ENCODE results near the gene SNX18. TPM values are rescaled to one million over a fixed set of nuclear protein-coding genes. Genes with fewer than 3 reads are reported as not detected.

SNX18 gene
- polyA plus RNA-seq, 1 experiment = 47.0 TPM

- H3K36me3 ChIP-seq (ENCODE audit: control insufficient read depth, insufficient read depth, low read length) = no peaks in the 10 kb centered on the region
- TF ChIP-seq, protein P1, sequence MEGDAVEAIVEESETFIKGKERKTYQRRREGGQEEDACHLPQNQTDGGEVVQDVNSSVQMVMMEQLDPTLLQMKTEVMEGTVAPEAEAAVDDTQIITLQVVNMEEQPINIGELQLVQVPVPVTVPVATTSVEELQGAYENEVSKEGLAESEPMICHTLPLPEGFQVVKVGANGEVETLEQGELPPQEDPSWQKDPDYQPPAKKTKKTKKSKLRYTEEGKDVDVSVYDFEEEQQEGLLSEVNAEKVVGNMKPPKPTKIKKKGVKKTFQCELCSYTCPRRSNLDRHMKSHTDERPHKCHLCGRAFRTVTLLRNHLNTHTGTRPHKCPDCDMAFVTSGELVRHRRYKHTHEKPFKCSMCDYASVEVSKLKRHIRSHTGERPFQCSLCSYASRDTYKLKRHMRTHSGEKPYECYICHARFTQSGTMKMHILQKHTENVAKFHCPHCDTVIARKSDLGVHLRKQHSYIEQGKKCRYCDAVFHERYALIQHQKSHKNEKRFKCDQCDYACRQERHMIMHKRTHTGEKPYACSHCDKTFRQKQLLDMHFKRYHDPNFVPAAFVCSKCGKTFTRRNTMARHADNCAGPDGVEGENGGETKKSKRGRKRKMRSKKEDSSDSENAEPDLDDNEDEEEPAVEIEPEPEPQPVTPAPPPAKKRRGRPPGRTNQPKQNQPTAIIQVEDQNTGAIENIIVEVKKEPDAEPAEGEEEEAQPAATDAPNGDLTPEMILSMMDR (IDR thresholded peaks at IDR 0.05; ENCODE audit: insufficient read depth, low read depth, low read length) = no peak
- no peak for DNase-seq (ENCODE audit: low read depth)
- H3K27me3 ChIP-seq (ENCODE audit: control insufficient read depth, insufficient read depth, low read length) = peaks cover under 1% of the 10 kb centered on the region; the same call in 1 of the 2 replicates
- H3K4me3 ChIP-seq (ENCODE audit: low read depth, low read length) = no peak overlapping the region
- POLR2A ChIA-PET = no interaction called here
- CTCF ChIA-PET = no interaction called here
Measured at GRCh38 chr5:54595721-54596120, 78.2 kb downstream of the SNX18 start.

Other genes with a start within 250 kb of the SNX18 start
- 11.9 and 16.0 TPM in 2 replicates for gene ARL15, start 207.2 kb upstream of the SNX18 start, polyA plus RNA-seq (2011; rRNA removed)
- gene HSPB3, start 62.1 kb upstream of the SNX18 start, polyA plus RNA-seq (2011; rRNA removed) = 14.4 and 22.2 TPM in 2 replicates